Muscle layer of colon (tissue), 2 donors: Measurements from ENCODE around the gene DLGAP1.

ENCODE experiments used
- H3K27ac ChIP-seq: one replicate; pipeline ENCODE4 v1.7.0; 2013; ENCODE audit warnings: low read depth, mild to moderate bottlenecking, low read length, moderate library complexity
- H3K27me3 ChIP-seq, 2 donors: one replicate each; pipeline ENCODE4 v1.7.0; 2013; ENCODE audit warnings: low read length in 2 of 2, mild to moderate bottlenecking in 2 of 2; ENCODE audit not compliant: insufficient read depth in 2 of 2, control insufficient read depth in 1 of 2
- H3K36me3 ChIP-seq: one replicate; pipeline ENCODE4 v1.7.0; 2013; ENCODE audit warnings: mild to moderate bottlenecking, low read length; ENCODE audit not compliant: insufficient read depth
- H3K4me1 ChIP-seq: one replicate; pipeline ENCODE4 v1.7.0; 2013; ENCODE audit warnings: mild to moderate bottlenecking, low read length; ENCODE audit not compliant: insufficient read depth
- H3K4me3 ChIP-seq, 2 donors: one replicate each; pipeline ENCODE4 v1.7.0; 2013; ENCODE audit warnings: low read length in 2 of 2, low read depth in 1 of 2, mild to moderate bottlenecking in 1 of 2, moderate library complexity in 1 of 2
- H3K9ac ChIP-seq: one replicate; pipeline ENCODE4 v1.7.0; 2013; ENCODE audit warnings: low read length
- H3K9me3 ChIP-seq: one replicate; pipeline ENCODE4 v1.7.0; 2013; ENCODE audit warnings: mild to moderate bottlenecking, low read length
- donor health status: abdominal sarcoma.
- donor health status: Adenocarcinoma of cecum.

Gene DLGAP1

GRCh38 chr18:4285525-4285924 is 169.6 kb downstream of the DLGAP1 start:
- H3K9ac ChIP-seq = no peak overlapping the region
- no peak overlapping the region for H3K27ac ChIP-seq
- H3K9me3 ChIP-seq = no peaks in the 10 kb centered on the region
- H3K4me1 ChIP-seq = no peaks in the 10 kb centered on the region
- no peak overlapping the region for H3K4me3 ChIP-seq
- no peaks in the 10 kb centered on the region for H3K36me3 ChIP-seq
- H3K27me3 ChIP-seq = no peaks in the 10 kb centered on the region

- H3K4me1 ChIP-seq = no peaks in the 10 kb centered on the region
Measured at GRCh38 chr18:4284528-4284927, 170.6 kb downstream of the DLGAP1 start.

DNA sequence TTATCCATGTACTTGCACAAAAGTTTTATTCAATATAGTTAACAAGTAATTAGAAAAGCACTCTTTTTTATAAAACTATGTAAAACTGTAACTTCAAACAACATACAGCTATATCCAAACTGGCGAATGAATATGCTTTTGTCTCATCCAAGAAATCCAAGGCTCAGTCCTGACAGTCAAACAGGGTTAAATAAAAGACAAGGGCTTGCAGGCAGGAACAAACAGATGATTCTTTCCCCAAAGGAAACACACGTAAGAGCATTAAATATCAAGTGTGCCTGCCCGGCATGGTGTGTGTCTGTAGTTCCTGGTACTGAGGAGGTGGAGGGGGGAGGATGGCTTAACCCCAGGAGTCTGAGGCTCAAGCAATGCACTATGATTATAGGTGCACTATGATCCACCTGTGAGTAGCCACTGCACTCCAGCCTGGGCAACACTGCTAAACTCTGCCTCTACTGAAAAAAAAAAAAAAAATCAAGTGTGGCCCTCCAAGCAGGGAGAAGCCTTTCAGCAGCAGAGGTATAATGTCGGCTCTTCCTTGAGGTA is 171.3 kb downstream of the DLGAP1 start:
- no peaks in the 10 kb centered on the region for H3K4me1 ChIP-seq
- no peaks in the 10 kb centered on the region for H3K36me3 ChIP-seq
- H3K4me3 ChIP-seq = no peak overlapping the region

More at GRCh38 chr18:4284528-4284927, 170.6 kb downstream of the DLGAP1 start:
- no peak overlapping the region for H3K9ac ChIP-seq
- no peak overlapping the region for H3K27ac ChIP-seq
- no peak overlapping the region for H3K4me3 ChIP-seq
- no peaks in the 10 kb centered on the region for H3K36me3 ChIP-seq
- H3K9me3 ChIP-seq = no peaks in the 10 kb centered on the region
- no peaks in the 10 kb centered on the region for H3K27me3 ChIP-seq

DNA sequence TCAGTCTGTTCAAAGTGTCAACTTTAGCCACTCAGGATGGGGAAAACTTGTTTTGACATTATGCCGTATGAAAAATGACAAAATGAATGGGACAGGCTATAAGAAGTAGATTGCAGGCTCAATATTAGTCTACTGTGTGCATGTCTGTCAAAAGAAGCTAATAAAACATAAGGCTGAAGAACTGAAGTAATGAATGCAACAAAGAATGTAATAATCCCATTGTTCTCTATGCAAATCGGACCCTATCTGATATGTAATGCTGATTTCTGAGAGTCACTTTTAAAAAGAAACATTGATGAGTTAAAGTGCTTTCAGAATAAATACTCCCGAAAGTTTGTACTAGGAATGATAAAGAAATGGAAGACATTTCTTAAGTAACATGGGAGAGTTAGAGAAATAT is 172.2 kb downstream of the DLGAP1 start:
- Histone ChIP-seq H3K9me3 (no peaks in the 10 kb centered on the region), H3K27me3 (no peaks in the 10 kb centered on the region), H3K4me3 (no peak overlapping the region), H3K9ac (no peak overlapping the region), H3K4me1 (no peaks in the 10 kb centered on the region), H3K36me3 (no peaks in the 10 kb centered on the region), H3K27ac (no peak overlapping the region)

More for the DNA sequence above, 171.3 kb downstream of the DLGAP1 start:
- Histone ChIP-seq H3K9me3 (no peaks in the 10 kb centered on the region), H3K9ac (no peak overlapping the region), H3K27ac (no peak overlapping the region), H3K27me3 (no peaks in the 10 kb centered on the region)

DNA sequence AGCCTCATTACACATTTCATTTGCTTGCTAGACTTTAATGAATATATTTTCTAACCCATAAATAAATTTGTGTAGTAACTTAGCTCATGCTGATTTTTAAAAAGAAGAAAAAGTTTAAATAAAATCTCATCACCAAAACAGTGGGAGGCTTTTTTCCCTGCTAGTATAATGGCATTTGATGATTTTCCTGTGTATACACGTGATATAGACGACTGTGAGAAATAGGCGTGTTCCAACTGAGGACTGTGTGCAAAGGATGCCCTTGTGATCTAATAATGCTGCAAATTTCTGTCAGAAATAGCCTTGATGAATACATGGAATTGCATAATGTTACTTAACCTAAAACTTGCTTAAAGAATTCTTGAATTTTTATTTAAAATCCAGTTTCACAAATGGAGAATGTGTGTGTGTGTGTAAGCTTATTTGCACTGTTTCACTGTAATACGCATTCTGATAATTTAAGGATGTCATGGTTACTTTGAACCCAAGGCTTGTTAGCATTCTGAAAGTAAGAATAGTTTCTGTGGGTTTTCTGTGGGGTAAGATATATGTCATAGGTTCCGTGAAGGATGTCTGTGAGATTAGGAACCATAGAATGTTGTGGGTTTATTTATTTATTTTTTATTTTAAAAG is 178.0 kb downstream of the DLGAP1 start:
- Histone ChIP-seq H3K4me1 (no peaks in the 10 kb centered on the region), H3K9ac (no peak overlapping the region), H3K27ac (no peak overlapping the region)

GRCh38 chr18:4271952-4272351 is 183.2 kb downstream of the DLGAP1 start:
- Histone ChIP-seq H3K9me3 (no peaks in the 10 kb centered on the region), H3K9ac (no peak overlapping the region), H3K36me3 (no peaks in the 10 kb centered on the region), H3K4me3 (no peak overlapping the region), H3K4me1 (no peaks in the 10 kb centered on the region), H3K27me3 (no peaks in the 10 kb centered on the region), H3K27ac (no peak overlapping the region)

More for the DNA sequence above, 178.0 kb downstream of the DLGAP1 start:
- Histone ChIP-seq H3K9me3 (no peaks in the 10 kb centered on the region), H3K36me3 (no peaks in the 10 kb centered on the region), H3K4me3 (no peak overlapping the region), H3K27me3 (no peaks in the 10 kb centered on the region)

DNA sequence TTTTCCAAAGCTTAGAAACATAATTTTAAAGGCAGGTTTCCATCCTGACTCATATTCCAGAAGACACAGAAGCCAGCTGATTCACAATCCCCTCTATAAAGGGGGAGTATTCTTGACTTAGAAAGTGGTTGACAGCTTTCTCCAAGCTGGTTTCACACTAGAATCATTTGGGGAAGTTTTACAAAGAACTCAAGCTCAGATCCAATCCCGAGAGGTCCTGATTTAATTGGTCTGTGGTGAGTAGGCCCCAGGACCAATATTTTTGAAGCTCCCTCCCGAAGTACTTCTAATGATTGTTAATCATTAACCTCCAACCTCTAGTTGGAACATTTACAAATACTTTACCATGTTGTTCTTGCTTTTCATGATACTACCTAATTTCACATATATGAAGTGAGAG is 184.1 kb downstream of the DLGAP1 start:
- Histone ChIP-seq H3K36me3 (no peaks in the 10 kb centered on the region), H3K27me3 (no peaks in the 10 kb centered on the region), H3K4me1 (no peaks in the 10 kb centered on the region), H3K9me3 (no peaks in the 10 kb centered on the region), H3K9ac (no peak overlapping the region), H3K27ac (no peak overlapping the region), H3K4me3 (no peak overlapping the region)

DNA sequence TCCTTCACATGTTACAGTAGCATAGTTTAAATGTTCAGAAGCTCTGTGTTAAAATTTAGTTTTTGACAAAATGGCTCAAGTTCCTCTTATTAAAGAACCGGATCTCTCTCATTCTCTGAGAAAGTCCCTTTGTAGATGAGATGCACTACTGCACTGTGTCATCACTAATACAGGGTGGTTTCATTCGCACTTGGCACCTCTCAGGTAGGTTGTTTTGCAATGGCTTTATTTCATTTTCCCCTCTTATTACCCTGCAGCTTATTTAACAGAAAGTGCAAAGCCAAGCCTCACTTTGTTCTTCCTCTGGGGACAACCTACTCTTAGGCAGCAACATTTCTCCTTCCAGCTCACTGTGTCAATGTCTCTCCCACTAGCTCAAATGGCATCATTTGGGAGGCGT is 185.1 kb downstream of the DLGAP1 start:
- H3K9me3 ChIP-seq = no peaks in the 10 kb centered on the region
- no peaks in the 10 kb centered on the region for H3K36me3 ChIP-seq
- no peak overlapping the region for H3K27ac ChIP-seq
- no peaks in the 10 kb centered on the region for H3K4me1 ChIP-seq
- no peak overlapping the region for H3K4me3 ChIP-seq
- no peak overlapping the region for H3K9ac ChIP-seq
- H3K27me3 ChIP-seq = no peaks in the 10 kb centered on the region

DNA sequence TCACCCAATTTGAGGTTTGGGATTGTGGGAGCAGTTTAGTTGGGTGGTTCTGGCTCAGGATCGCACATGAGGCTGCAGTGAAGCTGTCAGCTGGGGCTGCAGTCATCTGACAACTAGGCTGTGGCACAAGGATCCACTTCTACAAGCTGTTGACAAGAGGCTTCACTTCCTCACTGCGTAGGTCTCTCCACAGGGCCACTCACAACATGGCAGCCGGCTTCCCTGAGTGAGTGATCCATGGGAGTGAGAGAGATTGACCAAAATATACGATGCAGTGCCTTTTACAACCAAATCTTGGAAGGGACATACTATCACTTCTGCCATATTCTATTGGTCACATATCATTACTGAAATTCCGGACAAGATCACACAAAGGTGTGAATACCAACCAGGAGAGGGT is 187.5 kb downstream of the DLGAP1 start:
- H3K4me3 ChIP-seq = no peak overlapping the region
- no peak overlapping the region for H3K27ac ChIP-seq
- no peaks in the 10 kb centered on the region for H3K27me3 ChIP-seq
- no peaks in the 10 kb centered on the region for H3K36me3 ChIP-seq
- no peaks in the 10 kb centered on the region for H3K9me3 ChIP-seq
- no peaks in the 10 kb centered on the region for H3K4me1 ChIP-seq
- no peak overlapping the region for H3K9ac ChIP-seq

DNA sequence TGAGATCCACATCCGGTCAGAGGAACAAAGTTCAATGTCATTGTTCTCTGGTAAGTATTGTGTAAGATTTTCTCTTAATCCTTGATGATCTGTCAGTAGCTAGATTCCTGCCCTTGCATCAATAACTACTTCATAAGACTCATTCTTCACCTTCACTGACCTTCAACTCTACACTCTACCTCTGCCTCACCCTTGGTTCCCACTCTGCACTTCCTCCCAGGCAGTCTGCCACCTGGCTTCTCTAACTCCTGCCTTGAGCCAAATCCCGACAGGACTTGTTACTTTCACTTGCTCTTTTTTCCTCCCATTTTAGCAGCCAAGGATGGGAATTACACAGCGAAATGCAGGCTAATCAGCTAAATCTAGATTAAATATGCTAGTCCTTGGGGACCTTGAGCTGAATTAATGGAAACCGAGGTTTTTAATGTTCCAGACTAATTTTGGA is 190.7 kb downstream of the DLGAP1 start:
- no peaks in the 10 kb centered on the region for H3K36me3 ChIP-seq
- H3K4me1 ChIP-seq = no peaks in the 10 kb centered on the region
- no peaks in the 10 kb centered on the region for H3K9me3 ChIP-seq
- H3K9ac ChIP-seq = no peak overlapping the region
- H3K4me3 ChIP-seq = no peak overlapping the region
- H3K27ac ChIP-seq = no peak overlapping the region
- H3K27me3 ChIP-seq = no peaks in the 10 kb centered on the region

GRCh38 chr18:4260107-4260506 is 195.0 kb downstream of the DLGAP1 start:
- H3K36me3 ChIP-seq = no peaks in the 10 kb centered on the region
- no peaks in the 10 kb centered on the region for H3K9me3 ChIP-seq
- H3K27me3 ChIP-seq = no peaks in the 10 kb centered on the region
- no peak overlapping the region for H3K4me3 ChIP-seq
- H3K4me1 ChIP-seq = no peaks in the 10 kb centered on the region
- no peak overlapping the region for H3K9ac ChIP-seq
- no peak overlapping the region for H3K27ac ChIP-seq

DNA sequence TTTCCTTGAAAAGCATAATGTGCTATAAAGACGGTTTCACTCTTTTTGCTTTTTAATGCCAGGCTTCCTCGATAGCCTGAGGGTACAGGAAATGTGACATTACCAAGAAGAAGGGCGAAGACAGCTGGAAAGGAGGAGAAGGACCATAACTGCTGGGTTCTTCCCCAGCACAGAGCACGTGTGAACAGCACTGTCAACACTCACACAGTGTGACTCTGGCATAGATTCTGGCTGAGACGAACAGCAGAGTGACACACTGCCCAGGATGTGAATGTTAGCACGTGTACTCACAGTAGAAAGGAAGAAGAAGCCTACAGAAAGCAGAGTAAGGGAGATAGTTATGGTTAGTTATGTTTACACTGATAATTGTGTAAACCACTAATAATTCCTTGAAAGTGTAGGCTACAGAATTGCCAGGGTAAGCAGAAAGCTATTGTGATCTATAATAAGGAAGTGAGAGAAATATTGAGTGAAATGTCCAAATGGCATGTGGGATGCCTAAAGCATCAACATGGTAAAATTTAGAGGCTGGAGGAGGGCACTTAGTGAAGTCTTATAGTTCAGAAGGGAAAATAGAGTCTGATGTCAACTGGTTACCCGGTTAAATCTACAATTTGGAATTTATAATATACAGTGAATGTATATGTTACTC is 198.2 kb downstream of the DLGAP1 start:
- H3K9ac ChIP-seq = no peak overlapping the region
- H3K36me3 ChIP-seq = no peaks in the 10 kb centered on the region
- H3K4me1 ChIP-seq = peaks cover 3% of the 10 kb centered on the region
- H3K9me3 ChIP-seq = no peaks in the 10 kb centered on the region
- no peaks in the 10 kb centered on the region for H3K27me3 ChIP-seq
- H3K27ac ChIP-seq = no peak overlapping the region
- no peak overlapping the region for H3K4me3 ChIP-seq
